Mesendoderm (in vitro differentiated cells): ENCODE measurements around the gene SLC9A4.

ENCODE experiments used
- DNase-seq: peaks from one replicate; pipeline ENCODE4 v3.0.0; 2013
- H2AK5ac ChIP-seq: 2 replicates; pipeline ENCODE4 v1.6.1; 2013; ENCODE audit warnings: low read length, inconsistent platforms
- H2BK120ac ChIP-seq: 2 replicates; pipeline ENCODE4 v1.6.1; 2013; ENCODE audit warnings: low read depth, mild to moderate bottlenecking, low read length, moderate library complexity, mixed read lengths
- H2BK15ac ChIP-seq: replicated peaks from 2 replicates; pipeline ENCODE4 v1.6.1; 2013; ENCODE audit warnings: low read depth, mild to moderate bottlenecking, moderate library complexity
- H2BK5ac ChIP-seq: 2 replicates; pipeline ENCODE4 v1.6.1; 2013; ENCODE audit warnings: low read length, inconsistent platforms
- H3K18ac ChIP-seq: 2 replicates; pipeline ENCODE4 v1.6.1; 2013; ENCODE audit warnings: mild to moderate bottlenecking, low read length, mixed read lengths
- H3K23ac ChIP-seq: one replicate; pipeline ENCODE4 v1.6.1; 2013; ENCODE audit warnings: low read length
- H3K27ac ChIP-seq: 2 replicates; pipeline ENCODE4 v1.5.1; 2013; ENCODE audit warnings: low read depth, mild to moderate bottlenecking, inconsistent platforms, low read length, moderate library complexity
- H3K27me3 ChIP-seq: 2 replicates; pipeline ENCODE4 v1.6.1; 2013; ENCODE audit warnings: low read length, control low read depth, mild to moderate bottlenecking, inconsistent platforms; ENCODE audit not compliant: insufficient read depth, poor library complexity
- H3K36me3 ChIP-seq: 2 replicates; pipeline ENCODE4 v1.6.1; 2013; ENCODE audit warnings: low read length, inconsistent platforms; ENCODE audit not compliant: control insufficient read depth, insufficient read depth
- H3K4ac ChIP-seq: one replicate; pipeline ENCODE4 v1.6.1; 2013; ENCODE audit warnings: low read depth, mild to moderate bottlenecking, low read length, moderate library complexity
- H3K4me1 ChIP-seq: 2 replicates; pipeline ENCODE4 v1.6.1; 2013; ENCODE audit warnings: low read depth, low read length, inconsistent platforms; ENCODE audit not compliant: control insufficient read depth
- H3K4me2 ChIP-seq: 2 replicates; pipeline ENCODE4 v1.6.1; 2013; ENCODE audit warnings: low read length
- H3K4me3 ChIP-seq: 2 replicates; pipeline ENCODE4 v1.5.1; 2013; ENCODE audit warnings: mild to moderate bottlenecking, low read length
- H3K56ac ChIP-seq: one replicate; pipeline ENCODE4 v1.6.1; 2013; ENCODE audit warnings: low read length
- H3K79me1 ChIP-seq: 2 replicates; pipeline ENCODE4 v1.6.1; 2013; ENCODE audit warnings: low read length, inconsistent platforms
- H3K79me2 ChIP-seq: 2 replicates; pipeline ENCODE4 v1.6.1; 2013; ENCODE audit warnings: mild to moderate bottlenecking, low read length; ENCODE audit not compliant: control insufficient read depth, insufficient read depth
- H3K9ac ChIP-seq: 2 replicates; pipeline ENCODE4 v1.6.1; 2013; ENCODE audit warnings: low read length, inconsistent platforms
- H4K5ac ChIP-seq: one replicate; pipeline ENCODE4 v1.6.1; 2013; ENCODE audit warnings: low read length
- H4K8ac ChIP-seq: one replicate; pipeline ENCODE4 v1.6.1; 2013; ENCODE audit warnings: low read depth, mild to moderate bottlenecking, control low read depth, low read length, moderate library complexity
- WGBS: extraction: QIAGEN DNeasy Blood & Tissue Kit; methylation state at CpG from one replicate; pipeline ENCODE4 v1.1.7; 2013; ENCODE audit warnings: low lambda C conversion rate, missing lambda C conversion rate; ENCODE audit not compliant: insufficient coverage; ENCODE audit errors: extremely low coverage; 5-methylcytosine and 5-hydroxymethylcytosine counted together

SLC9A4 gene

GRCh38 chr2:102453501-102453900 is 19.5 kb upstream of the SLC9A4 start:
- H2BK15ac ChIP-seq, result no peak overlapping the region
- H2AK5ac ChIP-seq, result no peak overlapping the region
- no peak overlapping the region for H3K27ac ChIP-seq
- H3K79me2 ChIP-seq, result no peaks in the 10 kb centered on the region
- no CpG with 5 or more reads among the region's 4 CpGs for WGBS
- H3K4me2 ChIP-seq, result no peak overlapping the region
- H4K5ac ChIP-seq, result no peak overlapping the region
- no peak overlapping the region for H3K9ac ChIP-seq
- no peak overlapping the region for H4K8ac ChIP-seq
- H3K4ac ChIP-seq, result no peak overlapping the region
- no peaks in the 10 kb centered on the region for H3K36me3 ChIP-seq
- H3K27me3 ChIP-seq, result no peaks in the 10 kb centered on the region
- H3K79me1 ChIP-seq, result no peaks in the 10 kb centered on the region
- no peak overlapping the region for H2BK120ac ChIP-seq
- DNase-seq, result no peak
- no peak overlapping the region for H3K4me3 ChIP-seq
- H2BK5ac ChIP-seq, result no peak overlapping the region
- H3K23ac ChIP-seq, result no peak overlapping the region
- H3K4me1 ChIP-seq, result no peaks in the 10 kb centered on the region
- H3K18ac ChIP-seq, result no peak overlapping the region
- H3K56ac ChIP-seq, result no peak overlapping the region

DNA sequence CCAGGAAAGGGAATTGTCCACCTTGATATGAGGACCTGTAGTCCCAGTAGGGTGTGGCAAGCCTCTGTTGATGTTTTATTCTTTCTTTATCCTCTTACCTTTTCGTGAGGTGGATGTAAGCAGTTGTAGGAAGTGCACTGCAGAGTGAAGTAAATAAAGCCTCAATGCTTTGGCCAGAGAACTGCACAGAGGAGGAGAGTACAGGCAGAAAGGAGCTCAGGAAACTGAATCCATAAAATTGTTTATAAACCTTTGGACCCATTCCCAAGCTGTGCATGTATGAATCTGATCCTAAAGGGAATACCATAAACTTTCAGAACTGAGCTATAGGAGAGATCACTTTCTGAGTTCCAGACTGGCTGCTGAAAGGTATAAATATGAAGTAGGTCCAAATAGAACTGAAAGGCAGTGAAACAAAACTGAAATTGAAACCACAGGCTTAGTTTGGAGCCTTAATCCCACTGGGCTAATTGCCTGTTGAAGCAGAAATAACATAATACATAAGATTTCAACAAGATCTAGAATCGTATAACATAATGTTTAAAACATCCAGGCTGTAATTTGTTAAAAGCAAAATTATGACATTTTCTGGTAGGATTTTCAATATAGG is 17.9 kb upstream of the SLC9A4 start:
- H3K79me2 ChIP-seq, result no peaks in the 10 kb centered on the region
- H3K79me1 ChIP-seq, result no peaks in the 10 kb centered on the region
- no peak for DNase-seq
- H2BK120ac ChIP-seq, result no peak overlapping the region
- H3K36me3 ChIP-seq, result no peaks in the 10 kb centered on the region
- no peak overlapping the region for H3K4ac ChIP-seq
- no peak overlapping the region for H4K5ac ChIP-seq
- H2BK15ac ChIP-seq, result no peak overlapping the region
- no peak overlapping the region for H2BK5ac ChIP-seq
- H3K23ac ChIP-seq, result no peak overlapping the region
- H3K9ac ChIP-seq, result no peak overlapping the region
- no peaks in the 10 kb centered on the region for H3K4me1 ChIP-seq
- H3K18ac ChIP-seq, result no peak overlapping the region
- no peak overlapping the region for H4K8ac ChIP-seq
- no peak overlapping the region for H3K27ac ChIP-seq
- WGBS, result no CpG with 5 or more reads among the region's 2 CpGs
- no peak overlapping the region for H2AK5ac ChIP-seq
- H3K4me2 ChIP-seq, result no peak overlapping the region
- H3K4me3 ChIP-seq, result no peak overlapping the region
- no peaks in the 10 kb centered on the region for H3K27me3 ChIP-seq
- H3K56ac ChIP-seq, result no peak overlapping the region

- no peak for DNase-seq
- Histone ChIP-seq H3K27me3 (no peaks in the 10 kb centered on the region), H3K56ac (no peak overlapping the region), H2AK5ac (no peak overlapping the region), H2BK5ac (no peak overlapping the region), H3K18ac (no peak overlapping the region), H2BK15ac (no peak overlapping the region), H3K79me1 (no peaks in the 10 kb centered on the region), H3K4me2 (no peak overlapping the region), H3K4me3 (no peak overlapping the region), H4K8ac (no peak overlapping the region), H3K9ac (no peak overlapping the region), H3K23ac (no peak overlapping the region), H3K4ac (no peak overlapping the region), H3K4me1 (no peaks in the 10 kb centered on the region), H2BK120ac (no peak overlapping the region), H3K36me3 (no peaks in the 10 kb centered on the region), H4K5ac (no peak overlapping the region), H3K27ac (no peak overlapping the region), H3K79me2 (no peaks in the 10 kb centered on the region)
- WGBS, result no CpG with 5 or more reads among the region's 1 CpG
Observed at GRCh38 chr2:102460467-102460866, 12.6 kb upstream of the SLC9A4 start.

GRCh38 chr2:102461188-102461587 is 11.8 kb upstream of the SLC9A4 start:
- H3K36me3 ChIP-seq, result no peaks in the 10 kb centered on the region
- no peak overlapping the region for H4K8ac ChIP-seq
- H3K56ac ChIP-seq, result no peak overlapping the region
- no peaks in the 10 kb centered on the region for H3K4me1 ChIP-seq
- H3K79me2 ChIP-seq, result no peaks in the 10 kb centered on the region
- H3K18ac ChIP-seq, result no peak overlapping the region
- no peak overlapping the region for H3K27ac ChIP-seq
- no peaks in the 10 kb centered on the region for H3K79me1 ChIP-seq
- no peak overlapping the region for H3K9ac ChIP-seq
- H3K4me3 ChIP-seq, result no peak overlapping the region
- no peak overlapping the region for H2BK15ac ChIP-seq
- no peak overlapping the region for H3K4ac ChIP-seq
- H3K27me3 ChIP-seq, result no peaks in the 10 kb centered on the region
- no peak overlapping the region for H2AK5ac ChIP-seq
- no CpG with 5 or more reads among the region's 6 CpGs for WGBS
- no peak overlapping the region for H2BK120ac ChIP-seq
- no peak overlapping the region for H2BK5ac ChIP-seq
- H3K4me2 ChIP-seq, result no peak overlapping the region
- no peak for DNase-seq
- H3K23ac ChIP-seq, result no peak overlapping the region
- H4K5ac ChIP-seq, result no peak overlapping the region

- H3K27ac ChIP-seq, result no peak overlapping the region
Observed at GRCh38 chr2:102463160-102463559, 9.9 kb upstream of the SLC9A4 start.

GRCh38 chr2:102470168-102470567 is 2.9 kb upstream of the SLC9A4 start:
- no peak overlapping the region for H3K4me2 ChIP-seq
- no peak overlapping the region for H3K4ac ChIP-seq
- no peak overlapping the region for H2BK120ac ChIP-seq
- no peak overlapping the region for H3K9ac ChIP-seq
- H2BK15ac ChIP-seq, result no peak overlapping the region
- no peaks in the 10 kb centered on the region for H3K79me2 ChIP-seq
- no peak overlapping the region for H3K4me3 ChIP-seq
- H3K4me1 ChIP-seq, result no peaks in the 10 kb centered on the region
- no peak overlapping the region for H4K5ac ChIP-seq
- H3K36me3 ChIP-seq, result no peaks in the 10 kb centered on the region
- H3K79me1 ChIP-seq, result no peaks in the 10 kb centered on the region
- no peak overlapping the region for H3K18ac ChIP-seq
- H4K8ac ChIP-seq, result no peak overlapping the region
- DNase-seq, result peak; percentile 18
- H3K23ac ChIP-seq, result no peak overlapping the region
- no peak overlapping the region for H3K56ac ChIP-seq
- H3K27me3 ChIP-seq, result no peaks in the 10 kb centered on the region
- no peak overlapping the region for H2BK5ac ChIP-seq
- WGBS, result no CpG with 5 or more reads among the region's 1 CpG
- no peak overlapping the region for H2AK5ac ChIP-seq
- H3K27ac ChIP-seq, result no peak overlapping the region

More at GRCh38 chr2:102463160-102463559, 9.9 kb upstream of the SLC9A4 start:
- no peaks in the 10 kb centered on the region for H3K27me3 ChIP-seq
- H3K79me1 ChIP-seq, result no peaks in the 10 kb centered on the region
- H3K56ac ChIP-seq, result no peak overlapping the region
- no peak overlapping the region for H3K4ac ChIP-seq
- no peak overlapping the region for H4K5ac ChIP-seq
- H2BK120ac ChIP-seq, result no peak overlapping the region
- no peak overlapping the region for H3K18ac ChIP-seq
- WGBS, result no CpG with 5 or more reads among the region's 5 CpGs
- no peak overlapping the region for H2BK5ac ChIP-seq
- no peak overlapping the region for H2AK5ac ChIP-seq
- no peaks in the 10 kb centered on the region for H3K36me3 ChIP-seq
- H3K4me1 ChIP-seq, result no peaks in the 10 kb centered on the region
- H3K9ac ChIP-seq, result no peak overlapping the region
- H4K8ac ChIP-seq, result no peak overlapping the region
- no peak for DNase-seq
- H3K79me2 ChIP-seq, result no peaks in the 10 kb centered on the region
- H3K4me2 ChIP-seq, result no peak overlapping the region
- no peak overlapping the region for H2BK15ac ChIP-seq
- no peak overlapping the region for H3K23ac ChIP-seq
- no peak overlapping the region for H3K4me3 ChIP-seq
